GM21723 (cell line): ENCODE measurements around the gene SPRR5.

Experiments used
- ATAC-seq: cut with Tn5 transposase; IDR thresholded peaks from one replicate; pipeline ENCODE4 v1.9.1; 2021; ENCODE audit warnings: mild to moderate bottlenecking, moderate library complexity; ENCODE audit not compliant: unreplicated experiment

SPRR5 gene

GRCh38 chr1:152946651-152947256 is at the start of gene SPRR5:
TSS of gene SPRR5 (plus strand) at chr1:152947206. CDS start at chr1:152948555, 1,349 bp downstream.
- no peak for ATAC-seq

GRCh38 chr1:152899027-152899426 is 48.0 kb upstream of the SPRR5 start:
- ATAC-seq, result no peak

GRCh38 chr1:152899883-152900282 is 47.1 kb upstream of the SPRR5 start:
- ATAC-seq, result no peak

GRCh38 chr1:152901631-152902030 is 45.4 kb upstream of the SPRR5 start:
- ATAC-seq, result no peak

- no peak for ATAC-seq
Observed at GRCh38 chr1:152902636-152903035, 44.4 kb upstream of the SPRR5 start.

- ATAC-seq, result no peak
Observed at GRCh38 chr1:152904688-152905440, 42.1 kb upstream of the SPRR5 start.

- no peak for ATAC-seq
Observed at GRCh38 chr1:152906023-152906565, 40.9 kb upstream of the SPRR5 start.

- no peak for ATAC-seq
Observed at GRCh38 chr1:152907686-152908601, 39.1 kb upstream of the SPRR5 start, which contains the start of gene IVL. TSS of gene IVL (plus strand) at chr1:152908546. CDS start at chr1:152909798, 1,252 bp downstream.

GRCh38 chr1:152909206-152909605 is 37.8 kb upstream of the SPRR5 start:
- ATAC-seq, result no peak

- ATAC-seq, result no peak
Observed at GRCh38 chr1:152912471-152912870, 34.5 kb upstream of the SPRR5 start.

- ATAC-seq, result no peak
Observed at GRCh38 chr1:152912900-152913299, 34.1 kb upstream of the SPRR5 start.

GRCh38 chr1:152917794-152918193 is 29.2 kb upstream of the SPRR5 start:
- ATAC-seq, result no peak

GRCh38 chr1:152919071-152919470 is 27.9 kb upstream of the SPRR5 start:
- no peak for ATAC-seq

- no peak for ATAC-seq
Observed at GRCh38 chr1:152924191-152924590, 22.8 kb upstream of the SPRR5 start.

GRCh38 chr1:152926091-152926490 is 20.9 kb upstream of the SPRR5 start:
- ATAC-seq, result no peak

- no peak for ATAC-seq
Observed at GRCh38 chr1:152928671-152929070, 18.3 kb upstream of the SPRR5 start.

GRCh38 chr1:152932170-152932811 is 14.7 kb upstream of the SPRR5 start:
- ATAC-seq, result no peak

- ATAC-seq, result no peak
Observed at GRCh38 chr1:152933196-152933595, 13.8 kb upstream of the SPRR5 start.

GRCh38 chr1:152940614-152941013 is 6.4 kb upstream of the SPRR5 start:
- no peak for ATAC-seq

- no peak for ATAC-seq
Observed at GRCh38 chr1:152941037-152941711, 5.8 kb upstream of the SPRR5 start.
